Measurements from ENCODE around the gene SLC37A1.

Gene SLC37A1

GRCh38 chr21:42505090-42505726 lies 8.4 kb upstream of the SLC37A1 start:
- in situ Hi-C loops (cut with MboI; ENCODE audit: low sequenced_read_pairs) = no loop called here

GRCh38 chr21:42507418-42507817 lies 6.2 kb upstream of the SLC37A1 start:
- in situ Hi-C loops (cut with MboI; ENCODE audit: low sequenced_read_pairs) = no loop called here

DNA sequence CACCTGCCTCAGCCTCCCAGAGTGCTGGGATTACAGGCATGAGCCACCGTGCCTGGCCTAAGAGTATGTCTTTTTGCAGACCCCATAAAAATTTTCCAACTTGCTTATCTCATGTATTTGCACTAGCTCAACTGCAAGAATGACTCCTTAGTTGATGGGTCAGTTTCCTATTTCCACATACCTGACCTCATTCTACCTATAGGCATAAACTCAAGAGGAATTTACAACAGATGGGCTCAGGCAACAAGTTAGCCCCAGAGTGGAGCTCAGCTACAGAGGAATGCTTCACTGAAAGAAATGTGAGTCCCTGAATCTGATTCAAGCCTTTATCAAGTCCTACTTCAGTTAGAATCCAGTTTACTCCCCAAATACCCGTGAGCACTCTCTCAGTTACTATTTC lies 5.3 kb upstream of the SLC37A1 start:
- in situ Hi-C loops (cut with MboI; ENCODE audit: low sequenced_read_pairs) = no loop called here

- in situ Hi-C loops (cut with MboI; ENCODE audit: low sequenced_read_pairs) = no loop called here
Measured at GRCh38 chr21:42509244-42509643, 4.4 kb upstream of the SLC37A1 start.

DNA sequence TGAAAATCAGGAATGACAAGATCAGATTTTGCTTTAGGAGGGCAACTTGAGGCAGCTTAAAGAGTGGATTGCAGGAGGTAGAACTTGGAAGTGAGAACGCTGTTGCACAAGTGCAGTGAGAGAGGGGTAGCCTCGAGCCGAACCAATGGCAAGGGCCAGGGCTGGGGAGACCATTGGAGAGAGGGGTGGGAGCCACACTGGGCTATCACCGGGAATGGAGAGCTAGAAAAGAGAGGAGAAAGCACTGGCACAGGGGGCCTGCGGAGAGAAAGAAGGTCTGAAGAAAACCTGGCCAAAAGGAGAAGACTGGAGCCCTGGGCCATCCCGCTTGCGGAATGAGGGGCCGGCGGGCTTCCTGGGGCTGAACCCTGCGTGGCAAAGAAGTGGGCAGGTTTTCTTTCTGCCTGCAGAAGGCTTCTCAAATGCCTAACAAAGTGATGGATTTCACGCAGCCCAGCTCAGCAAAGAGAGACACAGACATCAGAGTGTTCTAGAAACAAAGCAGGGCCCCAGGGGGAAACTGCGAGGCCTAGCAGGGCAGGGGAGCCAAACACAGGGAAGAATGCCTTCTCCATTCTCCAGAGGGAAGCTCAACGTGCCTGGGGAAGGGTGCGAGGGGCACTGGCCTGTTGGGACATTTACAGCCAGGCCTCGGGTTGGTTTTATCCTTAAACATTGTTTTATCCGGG lies 1.2 kb upstream of the SLC37A1 start:
- in situ Hi-C loops (cut with MboI; ENCODE audit: low sequenced_read_pairs) = no loop called here

GRCh38 chr21:42513985-42514882 lies 582 bp downstream of the SLC37A1 start:
- in situ Hi-C loops (cut with MboI; ENCODE audit: low sequenced_read_pairs) = no loop called here

DNA sequence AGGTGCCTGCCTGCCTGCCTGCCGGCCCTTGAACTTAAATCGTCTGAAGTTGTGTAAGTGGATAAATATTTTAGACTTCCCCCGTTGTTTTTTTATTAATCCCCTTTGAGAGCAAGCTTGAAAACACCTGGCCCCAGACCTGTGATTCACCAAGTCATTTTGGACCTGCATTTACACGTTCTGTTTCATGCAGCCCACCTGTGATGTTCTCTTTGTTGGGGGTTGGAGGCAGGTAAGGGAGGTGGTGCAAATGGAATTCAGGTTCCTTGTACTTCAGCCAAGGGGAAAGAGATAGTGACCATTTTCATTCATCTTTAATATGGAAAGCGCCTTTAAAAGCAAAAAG lies 1.2 kb downstream of the SLC37A1 start:
- in situ Hi-C loops (cut with MboI; ENCODE audit: low sequenced_read_pairs) = no loop called here

GRCh38 chr21:42515708-42516502 lies 2.3 kb downstream of the SLC37A1 start:
- in situ Hi-C loops (cut with MboI; ENCODE audit: low sequenced_read_pairs) = no loop called here

DNA sequence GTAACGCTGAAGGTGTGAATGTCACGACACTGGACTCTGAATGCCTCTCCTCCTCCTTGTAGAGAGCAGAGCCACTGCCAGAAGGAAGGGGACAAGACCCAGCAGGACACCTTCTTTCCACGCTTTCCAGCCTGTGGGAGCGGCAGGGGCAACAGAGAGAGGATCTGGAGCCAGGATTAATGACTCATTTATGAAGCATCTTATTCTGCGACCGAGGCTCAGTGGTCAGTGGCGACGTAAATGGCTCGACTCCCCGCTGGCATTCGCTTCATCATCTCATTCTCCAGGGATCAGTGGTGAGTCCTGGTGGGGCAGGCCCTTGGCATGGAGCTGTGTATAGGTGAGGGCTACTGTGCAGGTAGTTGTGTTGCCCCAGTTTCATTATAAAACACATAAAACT lies 4.6 kb downstream of the SLC37A1 start:
- in situ Hi-C loops (cut with MboI; ENCODE audit: low sequenced_read_pairs) = no loop called here

DNA sequence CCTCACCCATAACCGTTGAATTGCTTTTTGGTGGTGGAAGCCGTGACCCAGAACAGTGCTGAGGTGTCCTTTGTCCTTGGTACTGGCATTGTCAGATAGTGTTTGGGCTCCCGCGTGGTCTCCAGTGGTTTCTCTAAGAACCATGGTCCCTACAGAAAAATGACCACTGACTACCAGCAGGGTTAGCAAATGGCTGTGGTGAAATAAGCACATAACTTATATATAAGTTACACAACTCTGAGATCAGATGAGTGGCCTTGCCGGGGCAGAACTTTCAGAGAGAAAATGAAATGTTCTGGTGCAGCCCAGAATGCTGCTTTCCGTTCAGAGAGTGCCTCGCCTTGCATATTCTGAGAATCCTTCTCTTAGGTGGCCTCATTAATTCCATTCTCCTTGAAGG lies 5.0 kb downstream of the SLC37A1 start:
- in situ Hi-C loops (cut with MboI; ENCODE audit: low sequenced_read_pairs) = no loop called here

DNA sequence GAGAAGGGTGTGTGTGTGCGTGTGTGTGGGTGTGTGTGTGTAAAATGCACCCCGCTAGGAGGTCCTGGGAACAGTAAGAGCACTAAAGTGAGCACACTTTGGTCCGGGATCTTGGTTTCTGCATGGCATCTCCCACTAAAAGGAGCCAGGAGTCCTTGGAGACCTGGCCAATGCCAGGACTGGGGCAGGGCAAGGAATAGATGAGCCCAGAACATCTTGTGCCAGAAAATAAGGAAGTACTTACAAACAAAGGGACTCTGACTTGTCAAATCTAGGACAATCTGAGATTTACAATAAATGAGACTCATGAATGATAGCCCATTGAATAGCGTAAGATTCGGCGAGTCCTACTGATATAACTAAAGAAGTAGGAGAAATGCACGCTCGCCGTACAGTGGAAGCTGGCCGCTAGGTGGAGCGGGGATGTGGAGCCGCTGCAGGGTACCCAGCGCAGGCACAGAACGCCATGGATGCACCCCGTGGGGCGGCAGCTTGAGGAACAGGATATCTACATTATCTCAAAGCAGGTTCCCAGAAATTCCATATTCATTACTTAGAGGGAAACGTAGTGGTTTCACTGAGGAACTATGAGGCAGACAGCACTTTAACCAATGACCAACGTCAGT lies 7.1 kb downstream of the SLC37A1 start:
- in situ Hi-C loops (cut with MboI; ENCODE audit: low sequenced_read_pairs) = no loop called here

DNA sequence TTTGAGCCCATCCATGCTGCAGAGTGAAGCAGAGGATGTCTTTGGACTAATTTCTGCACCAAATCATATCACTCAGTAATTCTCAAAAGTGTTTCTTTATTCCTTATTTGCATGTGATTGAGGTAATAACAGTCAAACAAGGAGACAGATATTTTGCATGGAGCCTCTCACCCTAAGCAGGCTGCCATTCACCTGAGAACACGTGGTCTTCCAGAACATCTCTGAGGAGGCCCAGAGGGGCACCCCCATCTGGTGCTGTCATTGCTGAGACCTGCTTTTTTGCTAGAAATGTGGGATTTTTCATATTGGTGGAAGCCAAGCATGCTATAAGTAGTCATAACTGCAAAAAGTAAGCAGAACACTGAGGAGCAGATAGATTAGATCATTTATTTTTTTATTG lies 7.7 kb downstream of the SLC37A1 start:
- in situ Hi-C loops (cut with MboI; ENCODE audit: low sequenced_read_pairs) = no loop called here

GRCh38 chr21:42521805-42522204 lies 8.2 kb downstream of the SLC37A1 start:
- in situ Hi-C loops (cut with MboI; ENCODE audit: low sequenced_read_pairs) = no loop called here

GRCh38 chr21:42522271-42522670 lies 8.6 kb downstream of the SLC37A1 start:
- in situ Hi-C loops (cut with MboI; ENCODE audit: low sequenced_read_pairs) = no loop called here

- in situ Hi-C loops (cut with MboI; ENCODE audit: low sequenced_read_pairs) = no loop called here
Measured at GRCh38 chr21:42522771-42523170, 9.1 kb downstream of the SLC37A1 start.

GRCh38 chr21:42523211-42523610 lies 9.6 kb downstream of the SLC37A1 start:
- in situ Hi-C loops (cut with MboI; ENCODE audit: low sequenced_read_pairs) = no loop called here

DNA sequence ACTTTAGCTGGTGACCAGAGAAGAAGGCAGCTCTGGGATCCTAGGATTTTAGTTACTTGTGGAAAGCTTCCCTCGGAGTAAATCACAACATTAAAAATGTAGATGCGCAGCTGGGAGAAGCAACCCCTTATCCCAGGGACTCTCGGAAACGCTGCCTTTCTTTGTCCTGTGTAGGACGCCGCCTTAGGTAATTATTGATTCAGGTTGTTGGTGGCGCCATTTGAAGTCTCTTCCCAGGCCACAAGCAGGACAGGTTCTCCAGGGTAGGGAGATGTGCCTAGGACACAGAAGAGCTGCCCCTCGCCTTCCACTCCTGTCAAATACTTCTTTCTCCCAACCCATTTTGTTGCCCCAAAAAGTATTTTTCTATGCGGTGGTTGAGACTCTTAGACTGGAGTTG lies 10.3 kb downstream of the SLC37A1 start:
- in situ Hi-C loops (cut with MboI; ENCODE audit: low sequenced_read_pairs) = no loop called here

DNA sequence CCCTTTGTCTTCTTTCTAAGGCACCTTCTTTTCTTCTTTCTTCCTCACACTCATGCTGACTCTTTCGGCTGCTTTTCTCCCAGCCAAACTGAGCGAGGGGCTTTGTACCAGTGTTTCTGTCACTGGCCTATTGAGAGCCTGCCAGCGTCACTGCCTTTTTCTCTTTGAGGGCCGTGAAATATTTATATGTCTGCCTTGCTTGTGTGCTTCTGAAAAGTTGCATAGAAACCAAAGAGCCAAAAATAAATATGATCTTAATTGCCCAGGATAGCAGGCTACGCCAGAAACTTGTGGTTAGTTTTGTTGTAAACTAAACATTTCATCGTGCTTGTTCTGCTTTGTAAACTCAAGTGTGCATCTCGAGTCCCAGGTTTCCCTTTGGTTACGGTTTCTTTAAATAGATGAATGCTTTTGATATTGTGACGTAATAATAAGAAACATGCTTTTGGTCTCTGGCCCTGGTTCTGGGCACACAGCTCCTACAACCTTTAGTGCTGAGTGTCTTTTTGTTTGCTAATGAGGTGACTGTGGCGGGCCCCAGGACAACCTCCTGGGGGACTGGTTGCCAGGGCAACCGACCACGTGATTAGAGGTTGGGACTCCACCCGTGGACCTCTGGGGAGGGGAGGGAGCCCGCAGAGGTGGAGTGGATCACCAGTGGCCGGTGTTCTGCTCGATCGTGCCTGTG lies 10.8 kb downstream of the SLC37A1 start:
- in situ Hi-C loops (cut with MboI; ENCODE audit: low sequenced_read_pairs) = no loop called here

GRCh38 chr21:42525029-42525581 lies 11.5 kb downstream of the SLC37A1 start:
- in situ Hi-C loops (cut with MboI; ENCODE audit: low sequenced_read_pairs) = no loop called here
